GM10266 (cell line): ENCODE results near the gene POU6F1.

Source experiments
- DNase-seq: peaks from one replicate; pipeline ENCODE4 v3.0.0; 2012; ENCODE audit errors: extremely low spot score
- TF ChIP-seq, protein P1 (sequence below): IDR thresholded peaks from 2 replicates; pipeline ENCODE4 v1.5.1; 2012; ENCODE audit warnings: mild to moderate bottlenecking, low read depth; ENCODE audit not compliant: control insufficient read depth, insufficient read depth; ENCODE audit errors: missing control alignments

The POU6F1 gene

DNA sequence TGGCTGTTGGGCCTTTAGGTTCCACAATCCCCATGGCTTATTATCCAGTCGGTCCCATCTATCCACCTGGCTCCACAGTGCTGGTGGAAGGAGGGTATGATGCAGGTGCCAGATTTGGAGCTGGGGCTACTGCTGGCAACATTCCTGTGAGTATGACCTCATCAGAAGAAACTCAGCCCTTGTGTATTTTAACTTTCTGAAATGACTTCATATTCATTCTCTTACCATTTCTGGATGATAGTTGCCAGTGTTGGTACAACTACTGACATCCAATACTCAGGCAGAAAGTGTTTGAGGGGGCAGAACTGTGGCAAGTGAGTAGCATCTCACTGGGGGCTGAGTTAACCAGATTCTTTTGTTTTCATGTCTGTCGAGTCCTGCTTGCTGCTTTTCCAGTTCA lies 23.1 kb upstream of the POU6F1 start:
- no peak for DNase-seq

DNA sequence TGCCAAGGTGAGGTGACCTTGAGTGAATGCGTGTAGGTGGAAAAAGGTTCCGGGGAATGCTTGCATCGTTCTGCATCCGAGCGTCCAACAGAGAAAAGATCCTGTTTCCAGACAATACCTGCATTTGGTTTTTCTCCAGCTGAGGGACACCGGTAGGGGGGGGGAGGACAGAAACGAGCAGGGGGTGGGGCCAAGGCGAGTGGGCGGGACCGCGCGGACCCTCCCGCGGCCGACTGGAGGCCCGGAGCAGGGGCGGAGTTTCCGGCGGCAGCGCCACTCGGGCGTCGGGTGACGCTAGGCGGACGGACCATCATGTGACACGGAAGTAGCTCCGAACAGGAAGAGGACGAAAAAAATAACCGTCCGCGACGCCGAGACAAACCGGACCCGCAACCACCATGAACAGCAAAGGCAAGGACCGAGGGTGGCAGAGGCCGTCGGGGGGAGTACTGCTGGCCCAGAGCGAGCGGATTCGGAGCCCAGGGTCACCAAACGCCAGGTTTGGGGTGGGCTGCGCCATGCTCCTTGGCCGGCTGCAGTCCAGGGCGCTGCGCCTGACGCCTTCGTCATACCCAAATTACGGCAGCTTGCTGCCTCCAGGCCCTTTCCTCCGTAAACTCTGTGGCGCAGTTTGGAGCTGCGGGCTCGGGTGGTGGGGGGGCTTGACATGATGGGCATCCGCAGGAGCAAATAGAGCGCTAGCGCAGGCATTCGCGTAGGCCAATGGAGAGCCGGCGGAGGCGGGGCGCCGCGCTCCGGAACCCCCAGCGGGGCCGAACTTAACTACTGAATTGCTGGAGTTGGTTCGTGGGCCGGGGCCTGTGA lies 20.9 kb upstream of the POU6F1 start, which contains the start of gene DAZAP2:
Gene DAZAP2 (plus strand): TSS at position 317 of the 825 bp plus-strand sequence. CDS start 82 bp downstream, at position 399.
- DNase-seq = peak; percentile 93
- TF ChIP-seq, protein P1, sequence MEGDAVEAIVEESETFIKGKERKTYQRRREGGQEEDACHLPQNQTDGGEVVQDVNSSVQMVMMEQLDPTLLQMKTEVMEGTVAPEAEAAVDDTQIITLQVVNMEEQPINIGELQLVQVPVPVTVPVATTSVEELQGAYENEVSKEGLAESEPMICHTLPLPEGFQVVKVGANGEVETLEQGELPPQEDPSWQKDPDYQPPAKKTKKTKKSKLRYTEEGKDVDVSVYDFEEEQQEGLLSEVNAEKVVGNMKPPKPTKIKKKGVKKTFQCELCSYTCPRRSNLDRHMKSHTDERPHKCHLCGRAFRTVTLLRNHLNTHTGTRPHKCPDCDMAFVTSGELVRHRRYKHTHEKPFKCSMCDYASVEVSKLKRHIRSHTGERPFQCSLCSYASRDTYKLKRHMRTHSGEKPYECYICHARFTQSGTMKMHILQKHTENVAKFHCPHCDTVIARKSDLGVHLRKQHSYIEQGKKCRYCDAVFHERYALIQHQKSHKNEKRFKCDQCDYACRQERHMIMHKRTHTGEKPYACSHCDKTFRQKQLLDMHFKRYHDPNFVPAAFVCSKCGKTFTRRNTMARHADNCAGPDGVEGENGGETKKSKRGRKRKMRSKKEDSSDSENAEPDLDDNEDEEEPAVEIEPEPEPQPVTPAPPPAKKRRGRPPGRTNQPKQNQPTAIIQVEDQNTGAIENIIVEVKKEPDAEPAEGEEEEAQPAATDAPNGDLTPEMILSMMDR = peak; percentile 17

More for the DNA sequence above, 23.1 kb upstream of the POU6F1 start:
- TF ChIP-seq, protein P1 = no peak

DNA sequence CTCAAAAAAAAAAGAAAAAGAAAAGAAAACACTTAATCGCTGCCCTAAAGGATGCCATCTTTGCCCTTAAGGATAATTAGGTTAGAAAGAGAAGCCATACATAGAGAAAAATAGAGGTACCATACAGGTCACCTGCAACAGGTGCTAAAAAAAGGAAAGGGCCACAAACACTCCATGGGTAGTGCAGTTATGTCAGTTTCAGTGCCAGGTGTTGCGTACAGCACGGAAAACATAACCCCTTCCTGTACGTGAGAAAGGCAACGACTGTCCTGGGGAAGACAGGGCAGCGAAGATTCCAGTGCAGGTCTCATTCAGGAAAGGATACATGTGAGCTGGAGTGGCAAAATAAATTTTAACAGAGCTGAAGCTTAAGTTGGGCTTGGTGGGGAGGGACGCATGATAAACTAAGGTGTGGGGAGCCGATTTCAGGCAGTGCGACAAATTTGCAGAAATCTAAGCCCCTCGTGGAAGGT lies 20.2 kb upstream of the POU6F1 start:
- DNase-seq = no peak
- TF ChIP-seq, protein P1 = no peak

DNA sequence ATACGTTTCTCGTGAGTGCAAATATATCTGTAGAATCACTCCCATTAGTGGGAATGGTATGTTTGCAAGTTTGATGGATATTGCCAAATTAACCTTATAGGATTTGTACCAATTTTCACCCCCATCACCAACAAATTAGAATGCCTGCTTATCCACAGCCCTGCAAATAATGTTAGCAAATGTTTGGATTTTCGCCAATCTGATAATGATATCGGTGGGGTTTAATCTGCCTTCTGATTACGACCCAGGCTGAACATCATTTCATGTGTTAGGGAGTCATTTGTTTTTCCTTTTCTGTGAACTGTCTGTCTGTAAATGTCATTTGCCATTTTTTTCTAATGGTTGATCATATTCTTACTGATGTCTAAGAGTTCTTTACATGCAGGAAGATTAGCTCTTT lies 16.7 kb upstream of the POU6F1 start:
- TF ChIP-seq, protein P1 = no peak
- no peak for DNase-seq

DNA sequence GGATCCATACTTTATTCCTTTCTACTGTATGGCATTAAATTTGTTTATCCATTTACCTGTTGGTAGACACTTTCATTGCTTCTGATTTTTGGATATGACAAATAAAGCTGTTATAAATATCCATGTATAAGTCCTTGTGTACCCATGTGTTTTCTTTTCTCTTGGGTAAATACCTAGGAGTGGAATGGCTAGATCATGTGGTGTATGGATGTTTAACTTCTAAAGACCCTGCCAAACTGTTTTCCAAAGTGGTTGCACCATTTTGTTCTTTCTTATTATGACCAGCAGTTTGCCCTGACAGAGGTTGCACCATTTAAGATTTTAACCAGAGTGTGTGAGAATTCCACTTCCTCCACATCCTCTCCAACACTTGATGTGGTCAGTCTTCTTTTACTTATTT lies 14.8 kb upstream of the POU6F1 start:
- TF ChIP-seq, protein P1 = no peak
- DNase-seq = no peak

DNA sequence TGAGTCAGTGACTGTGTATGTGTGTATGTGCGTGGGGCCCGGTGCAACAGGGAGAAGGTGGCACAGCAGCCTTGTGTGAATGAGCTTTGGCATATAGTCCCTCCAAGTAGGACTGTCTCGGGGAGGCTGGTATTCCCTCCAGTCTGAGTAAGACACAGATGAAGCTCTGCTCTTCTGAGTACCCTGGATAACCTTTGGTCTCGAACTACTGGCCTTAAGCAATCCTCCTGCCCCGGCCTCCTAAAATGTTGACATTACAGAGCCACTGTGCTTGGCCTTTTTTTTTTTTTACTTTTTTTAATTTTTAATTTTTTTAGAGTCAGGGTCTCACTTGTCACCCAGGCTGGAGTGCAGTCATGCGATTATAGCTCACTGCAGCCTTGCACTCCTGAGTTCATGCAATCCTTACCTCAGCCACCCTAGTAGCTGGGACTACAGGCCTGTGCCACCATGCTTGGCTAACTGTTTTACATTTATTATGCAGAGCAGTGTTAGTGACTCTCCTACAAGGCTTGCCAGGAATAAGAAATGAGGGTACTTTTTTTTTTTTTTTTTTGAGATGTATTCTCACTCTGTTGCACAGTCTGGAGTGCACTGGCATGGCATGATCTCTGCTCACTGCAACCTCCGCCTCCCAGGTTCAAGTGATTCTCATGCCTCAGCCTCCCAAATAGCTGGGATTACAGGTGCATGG lies 11.4 kb upstream of the POU6F1 start:
- no peak for DNase-seq
- TF ChIP-seq, protein P1 = no peak
